GM18526 (cell line): ENCODE data around the gene SLC25A10.

Experiments used
- POLR2A ChIP-seq: IDR thresholded peaks from 3 replicates; pipeline ENCODE4 v1.6.1; 2011; ENCODE audit not compliant: insufficient read length; ENCODE audit errors: extremely low read depth

SLC25A10 gene

DNA sequence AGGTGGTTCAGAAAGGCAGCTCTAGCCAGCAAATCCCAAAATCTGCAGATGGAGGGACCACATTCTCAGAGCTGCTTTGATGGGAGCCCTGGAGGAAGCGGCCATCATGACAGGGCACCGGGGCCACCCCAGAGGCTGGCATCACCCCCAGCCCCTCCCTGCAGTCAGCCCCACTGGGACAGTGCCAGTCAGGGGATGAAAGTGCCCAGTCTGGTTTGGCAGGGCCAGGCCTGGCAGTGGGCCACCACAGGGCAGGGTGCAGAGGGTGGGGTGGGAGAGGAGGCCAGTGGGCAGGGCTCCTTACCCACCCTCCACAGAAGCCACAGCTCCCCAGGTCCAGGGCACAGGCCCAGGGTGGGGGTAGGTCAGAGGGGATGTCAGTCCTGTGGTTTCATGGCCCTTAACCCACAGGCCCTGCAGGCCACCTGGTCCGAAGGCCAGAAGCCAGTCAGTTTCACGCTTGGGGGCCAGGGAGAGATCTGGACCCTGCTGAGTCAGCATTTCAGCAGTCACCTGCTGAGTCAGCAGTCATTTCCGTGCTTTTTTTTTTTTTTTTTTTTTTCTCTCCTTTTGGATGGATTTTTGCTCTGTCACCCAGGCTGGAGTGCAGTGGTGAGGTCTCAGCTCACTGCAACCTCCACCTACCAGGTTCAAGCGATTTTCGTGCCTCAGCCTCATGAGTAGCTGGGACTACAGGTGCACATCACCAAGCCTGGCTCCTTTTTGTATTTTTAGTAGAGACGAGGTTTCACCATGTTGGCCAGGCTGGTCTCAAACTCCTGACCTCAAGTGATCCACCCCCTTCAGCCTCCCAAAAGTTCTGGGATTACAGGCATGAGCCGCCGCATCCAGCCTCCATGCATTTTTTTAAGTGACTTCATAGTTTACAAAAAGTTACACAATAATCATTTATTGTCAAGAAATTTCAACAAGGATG lies 10.4 kb downstream of the SLC25A10 start:
- TF ChIP-seq POLR2A: no peak

DNA sequence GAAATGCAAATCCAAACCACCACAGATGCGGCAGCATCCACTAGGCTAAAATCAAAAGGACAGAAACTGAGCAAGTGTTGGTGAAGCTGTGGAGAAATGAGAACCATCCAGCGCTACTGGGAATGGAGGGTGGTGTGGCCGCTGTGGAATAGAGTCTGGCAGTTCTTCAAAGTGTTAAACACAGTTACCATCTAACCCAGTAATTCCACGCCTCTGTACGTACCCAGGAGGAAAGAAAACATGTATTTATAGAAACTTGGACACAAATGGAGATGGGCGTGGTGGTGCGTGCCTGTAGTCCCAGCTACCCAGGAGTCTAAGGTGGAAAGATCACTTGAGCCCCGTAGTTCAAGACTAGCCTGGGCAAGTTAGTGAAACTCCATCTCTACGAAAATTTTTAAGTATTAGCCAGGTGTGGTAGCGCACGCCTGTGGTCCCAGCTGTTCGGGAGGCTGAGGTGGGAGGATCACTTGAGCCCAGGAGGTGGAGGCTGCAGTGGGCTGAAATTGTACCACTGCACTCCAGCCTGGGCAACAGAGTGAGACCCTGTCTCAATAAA lies 11.6 kb downstream of the SLC25A10 start:
- TF ChIP-seq POLR2A: no peak

DNA sequence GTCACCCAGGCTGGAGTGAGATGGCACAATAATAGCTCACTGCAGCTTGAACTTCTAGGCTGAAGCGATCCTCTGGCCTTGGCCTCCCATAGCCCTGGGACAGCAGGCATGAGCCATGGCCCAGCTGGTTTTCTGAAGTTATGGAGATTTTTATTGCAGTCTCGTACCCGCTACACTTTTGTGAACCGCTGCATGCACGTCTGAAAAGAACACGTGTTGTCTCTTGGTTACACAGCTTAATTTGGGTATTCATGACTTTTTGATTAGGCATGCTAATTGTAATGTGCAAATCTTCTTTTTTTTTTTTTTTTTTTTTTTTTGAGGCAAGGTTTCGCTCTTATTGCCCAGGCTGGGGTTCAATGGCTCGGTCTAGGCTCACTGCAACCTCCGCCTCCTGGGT lies 13.4 kb downstream of the SLC25A10 start:
- TF ChIP-seq POLR2A: no peak

DNA sequence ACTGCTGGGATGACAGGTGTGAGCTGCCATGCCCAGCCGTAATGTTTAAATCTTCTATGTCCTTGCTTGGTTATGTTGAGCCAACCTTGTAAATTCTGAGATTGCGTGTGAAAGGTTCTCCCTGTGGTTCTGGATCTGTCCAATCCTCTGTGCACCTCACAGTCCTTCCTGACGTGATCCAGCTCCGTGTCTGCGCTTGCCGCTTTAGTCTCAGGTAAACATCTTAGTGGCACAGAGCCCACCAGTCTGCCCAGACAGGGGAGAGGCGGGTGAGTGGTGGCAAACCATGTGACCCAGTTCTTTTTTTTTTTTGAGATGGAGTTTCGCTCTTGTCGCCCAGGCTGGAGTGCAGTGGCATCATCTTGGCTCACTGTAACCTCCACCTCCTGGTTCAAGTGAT lies 13.9 kb downstream of the SLC25A10 start:
- TF ChIP-seq POLR2A: no peak

DNA sequence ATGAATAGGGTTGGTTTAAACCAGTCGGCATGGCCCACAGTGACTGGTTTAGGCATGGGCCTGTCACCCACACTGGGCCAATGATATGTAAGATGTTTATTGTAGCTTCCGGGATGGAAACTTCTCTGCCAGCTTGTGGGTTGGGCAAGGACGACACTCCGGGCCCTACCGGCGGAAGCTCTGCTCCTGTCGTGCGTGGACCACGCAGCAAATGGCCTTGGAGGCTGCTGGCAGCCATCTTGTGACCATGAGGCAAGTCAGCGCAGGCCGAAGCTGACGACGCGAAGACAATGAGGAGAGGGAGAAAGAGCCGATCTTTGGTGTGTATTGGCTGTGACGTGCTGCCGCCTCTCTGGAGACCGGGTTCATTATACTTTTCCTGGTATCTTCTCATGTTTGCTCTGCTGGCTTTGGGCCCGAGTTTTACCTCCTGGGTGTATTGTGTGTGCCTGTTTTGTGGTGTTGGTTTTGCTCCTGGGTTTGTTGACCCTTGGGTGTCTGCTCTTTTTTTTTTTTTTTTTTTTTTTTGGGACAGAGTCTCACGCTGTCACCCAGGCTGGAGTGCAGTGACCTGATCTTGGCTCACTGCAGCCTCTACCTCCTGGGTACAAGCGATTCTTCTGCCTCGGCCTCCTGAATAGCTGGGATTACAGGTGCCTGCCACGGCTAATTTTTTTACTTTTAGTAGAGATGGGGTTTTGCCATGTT lies 15.4 kb downstream of the SLC25A10 start:
- no peak for TF ChIP-seq POLR2A

DNA sequence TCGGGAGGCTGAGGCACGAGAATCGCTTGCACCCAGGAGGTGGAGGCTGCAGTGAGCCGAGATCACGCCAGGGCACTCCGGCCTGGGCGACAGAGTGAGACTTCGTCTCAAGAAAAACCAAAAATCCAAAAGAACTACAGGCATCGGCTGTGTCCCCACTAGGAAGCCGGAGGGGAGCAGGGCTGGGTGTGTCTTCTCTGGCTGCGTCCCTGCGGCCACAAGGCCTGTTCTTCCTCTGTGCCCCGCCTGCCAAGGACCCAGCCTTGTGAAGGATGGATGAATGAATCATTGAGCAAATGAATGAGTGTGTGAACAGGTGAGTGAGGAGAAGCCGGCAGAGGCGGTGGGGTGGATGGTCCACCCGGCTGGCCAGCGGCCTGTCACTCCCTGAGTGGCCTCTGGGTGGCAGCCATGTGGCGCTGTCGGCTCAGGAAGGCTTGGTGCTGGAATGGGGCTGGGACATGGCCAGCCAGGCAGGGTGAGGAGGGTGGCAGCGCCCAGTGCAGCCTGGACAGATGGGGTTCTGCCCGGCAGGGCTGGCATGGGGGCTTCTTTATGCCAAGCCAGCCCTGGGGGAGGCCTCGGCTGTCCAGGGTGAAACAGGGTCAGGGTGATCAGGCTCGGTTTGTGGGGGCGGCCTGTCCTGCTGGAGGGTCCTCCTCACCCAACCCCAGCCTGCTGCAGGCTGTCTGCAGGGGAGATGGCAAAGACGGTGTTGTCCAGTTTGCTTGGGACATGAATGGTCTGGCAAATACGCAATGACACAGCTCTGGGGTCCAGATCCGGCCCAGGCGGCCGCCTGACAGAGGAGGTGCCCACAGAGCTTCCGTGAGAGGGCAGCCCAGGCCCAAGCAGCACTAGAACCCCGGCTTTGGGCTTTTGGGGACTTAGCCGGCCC lies 21.7 kb downstream of the SLC25A10 start:
- no peak for TF ChIP-seq POLR2A

DNA sequence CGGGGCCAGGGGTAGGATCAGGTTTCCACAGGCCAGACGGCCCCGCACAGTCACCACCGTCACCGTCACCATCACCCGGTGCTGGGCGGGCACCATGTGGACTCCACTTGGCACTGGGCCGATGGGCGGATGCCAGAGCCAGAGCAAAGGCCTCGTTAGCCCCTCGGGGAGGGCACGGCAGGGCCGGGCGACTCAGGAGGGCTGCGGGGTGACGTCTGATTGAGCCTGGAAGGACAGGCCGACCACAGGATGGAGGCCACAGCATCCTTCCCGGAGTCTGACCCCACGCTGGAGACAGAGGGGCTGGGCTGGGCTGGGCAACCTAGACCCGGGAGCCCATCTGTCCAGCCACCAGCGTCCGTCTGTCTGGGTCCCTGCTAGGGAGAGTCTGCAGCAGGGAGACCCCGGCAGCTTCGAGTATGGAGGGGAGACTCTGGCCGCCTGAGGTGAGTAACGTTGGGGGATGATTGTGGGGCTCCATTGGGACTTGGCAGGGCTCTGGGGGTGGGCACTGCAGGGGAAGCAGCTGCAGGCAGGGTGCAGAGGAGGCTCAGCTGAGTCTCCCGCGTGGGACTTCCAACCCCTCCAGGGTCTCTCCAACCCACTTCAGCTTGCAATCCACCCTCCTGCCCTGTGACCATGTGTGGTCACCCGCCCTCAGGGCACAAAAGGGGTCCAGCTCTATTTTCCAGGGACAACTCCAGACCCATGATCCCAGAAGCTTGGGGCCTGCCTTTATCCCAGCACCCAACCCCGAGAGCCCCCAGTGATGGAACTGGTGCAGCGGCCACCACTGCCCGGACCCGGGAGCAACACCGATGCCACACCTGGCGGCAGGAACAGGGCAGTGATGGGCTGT lies 22.6 kb downstream of the SLC25A10 start:
- no peak for TF ChIP-seq POLR2A

DNA sequence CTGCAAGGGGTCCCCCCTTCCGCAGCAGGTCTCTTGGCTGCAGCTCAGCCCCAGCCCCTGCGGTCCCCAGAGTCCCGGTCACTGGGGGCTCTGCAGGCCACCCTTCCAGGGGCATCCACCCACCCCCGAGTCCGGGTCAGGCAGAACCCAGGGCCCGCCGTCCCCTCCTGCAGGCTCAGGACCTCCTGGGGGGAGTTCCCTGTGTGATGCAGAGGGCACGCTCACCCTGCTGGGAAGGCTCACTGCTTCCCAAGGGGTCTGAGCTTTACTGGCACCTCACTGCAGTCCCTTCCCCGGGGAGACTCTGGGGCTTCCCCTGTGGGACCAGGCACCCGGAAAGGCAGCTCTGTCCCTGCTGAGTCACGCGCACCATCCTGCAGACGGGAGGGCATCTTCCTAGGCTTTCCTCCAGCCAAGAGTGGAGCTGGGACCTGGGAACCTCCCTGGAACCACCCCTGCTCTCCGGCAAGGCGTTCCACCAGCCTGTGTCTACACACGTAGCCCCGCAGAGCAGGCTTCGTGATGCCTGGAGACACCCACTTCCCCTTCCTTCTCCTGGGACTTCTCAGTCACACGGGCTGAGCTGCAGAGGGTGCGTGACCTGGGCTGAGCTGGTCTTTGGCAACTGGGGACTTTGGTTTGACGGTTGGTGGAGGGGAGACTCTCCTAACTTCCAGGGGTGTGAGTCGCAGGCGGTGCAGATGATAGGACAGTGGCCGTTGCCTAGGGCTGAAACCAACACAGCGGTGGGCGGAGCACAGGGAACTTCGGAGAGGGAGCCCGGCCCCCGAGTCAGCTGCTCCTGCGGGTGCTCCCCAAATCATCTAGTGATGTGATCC lies 23.4 kb downstream of the SLC25A10 start:
- no peak for TF ChIP-seq POLR2A

DNA sequence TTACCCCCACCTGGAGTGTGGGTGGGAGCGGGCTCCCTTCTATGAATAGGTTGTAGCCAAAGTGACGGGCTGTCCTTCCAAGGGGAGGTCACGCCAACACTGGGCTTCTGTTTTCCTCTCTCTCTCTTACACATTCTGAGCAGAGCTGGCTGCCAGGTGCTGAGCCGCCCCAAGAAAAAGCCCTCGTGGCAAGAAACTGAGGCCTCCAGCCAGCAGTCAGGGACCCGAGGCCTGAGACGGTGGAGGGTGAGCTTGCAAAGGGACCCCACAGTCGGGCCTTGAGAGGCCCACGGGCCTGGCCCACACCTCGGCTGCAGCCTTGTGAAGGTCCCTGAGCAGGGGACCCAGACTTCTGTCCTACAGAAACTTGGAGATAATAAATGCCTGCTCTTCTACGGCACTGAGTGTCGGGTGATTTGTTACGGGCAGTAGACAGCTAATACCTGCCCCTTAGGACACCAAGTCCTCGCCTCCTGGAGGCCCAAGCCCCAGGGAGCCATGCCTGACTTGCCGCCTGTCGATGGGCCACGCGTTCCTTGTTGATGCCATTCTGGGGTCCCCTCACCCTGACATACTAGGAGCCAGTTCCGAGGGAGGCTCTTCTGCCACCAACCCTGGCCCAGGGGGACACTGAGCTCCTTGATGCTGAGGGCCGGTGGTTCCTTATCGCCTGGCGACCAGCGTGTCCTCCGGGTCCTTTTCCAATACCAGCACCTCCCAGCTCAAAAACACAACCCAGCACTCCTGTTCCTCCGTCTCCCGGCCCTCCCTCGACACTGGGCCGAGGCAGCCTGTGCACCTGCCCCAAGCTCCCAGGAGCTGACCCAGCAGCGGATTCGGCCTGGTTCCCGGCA lies 26.1 kb downstream of the SLC25A10 start:
- no peak for TF ChIP-seq POLR2A

DNA sequence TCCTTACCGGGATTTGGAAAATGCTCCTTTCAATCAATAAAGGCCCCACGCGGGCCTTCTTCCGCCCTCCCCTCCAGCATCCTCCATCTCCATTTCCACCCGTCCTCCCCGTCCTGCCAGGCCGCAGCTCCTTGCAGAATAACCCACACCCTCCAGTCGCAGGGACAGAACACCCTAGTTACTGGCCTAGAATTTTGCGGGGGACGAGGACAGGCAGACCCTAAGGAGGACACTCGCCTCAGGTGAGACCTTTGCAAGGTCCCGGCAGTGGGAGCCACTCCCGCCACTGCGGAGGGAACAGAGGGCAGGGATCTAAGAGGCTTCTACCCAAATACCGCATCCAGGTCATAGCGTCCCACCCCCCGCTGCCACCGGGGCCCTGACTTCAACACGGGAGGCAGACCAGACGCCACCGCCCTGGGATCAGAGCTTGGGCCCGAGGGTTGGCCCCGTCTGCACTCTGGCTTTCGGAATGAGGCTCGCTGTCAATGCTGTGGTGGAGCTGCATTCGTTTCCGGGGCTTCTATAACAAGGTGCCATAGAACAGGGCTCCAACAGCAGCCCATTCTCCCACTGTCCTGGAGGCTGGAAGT lies 26.8 kb downstream of the SLC25A10 start:
- TF ChIP-seq POLR2A: no peak

DNA sequence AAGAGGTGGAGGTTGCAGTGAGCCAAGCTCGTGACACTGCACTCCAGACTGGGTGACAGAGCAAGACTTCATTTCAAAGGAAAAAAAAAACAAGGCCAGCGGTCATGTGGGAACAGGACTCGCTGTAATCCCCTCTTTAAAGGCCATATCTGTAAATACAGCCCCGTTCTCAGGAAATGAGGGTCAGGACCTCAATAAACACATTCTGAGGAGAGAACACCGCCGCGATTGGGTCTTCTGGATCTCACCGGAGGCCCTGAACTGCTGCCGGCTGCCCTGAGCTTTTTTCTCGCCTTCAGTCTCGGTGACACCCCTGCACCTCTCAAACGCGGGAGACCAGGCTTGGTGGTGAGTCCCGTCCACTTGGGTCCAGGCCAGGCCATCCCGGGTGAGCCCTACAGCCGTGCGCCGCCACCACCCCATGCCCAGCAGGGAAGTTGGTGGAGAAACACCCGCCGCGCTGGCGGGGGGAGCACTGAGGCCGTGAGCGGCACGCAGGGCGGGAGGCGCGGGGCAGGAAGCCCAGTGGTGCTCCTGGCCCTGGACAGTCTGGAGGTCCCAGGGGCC lies 28.4 kb downstream of the SLC25A10 start:
- no peak for TF ChIP-seq POLR2A

DNA sequence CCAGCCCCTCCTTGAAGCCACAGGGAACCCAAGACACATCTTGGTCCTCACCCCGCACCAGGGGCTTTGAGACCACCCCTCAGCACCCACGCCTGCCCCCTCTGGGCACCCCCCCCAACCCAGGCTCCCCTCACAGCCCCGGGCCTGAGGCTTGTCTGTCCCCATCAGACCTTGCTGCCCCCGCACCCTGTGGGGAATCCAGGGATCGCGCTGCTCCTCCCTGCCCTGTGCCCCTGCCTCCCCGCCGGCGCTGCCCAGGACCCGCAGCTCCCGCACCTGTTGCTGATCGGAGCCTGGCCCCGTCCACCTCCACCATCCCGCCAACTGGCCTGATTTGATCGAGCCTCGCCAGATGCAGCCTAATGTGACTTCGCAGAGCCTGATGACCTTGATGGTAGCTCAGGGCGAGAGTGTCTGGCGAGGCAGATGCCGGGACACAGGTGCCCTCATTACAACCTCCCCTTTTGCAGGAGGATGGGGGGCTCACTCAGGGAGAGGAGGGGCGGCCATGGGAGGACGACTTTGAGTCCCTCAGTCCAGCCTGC lies 29.0 kb downstream of the SLC25A10 start:
- no peak for TF ChIP-seq POLR2A
